HFF-Myc (cell line): Measurements from ENCODE around the gene LDB2.

Experiments
- DNase-seq: peaks from one replicate; pipeline ENCODE4 v3.0.0-alpha.2; 2011; ENCODE audit warnings: low read depth; ENCODE audit errors: extremely low read depth
- H3K4me3 ChIP-seq: replicated peaks from 2 replicates; pipeline ENCODE4 v1.5.1; 2011; ENCODE audit warnings: low read depth, mild to moderate bottlenecking, control low read depth, low read length
- CTCF ChIP-seq: IDR thresholded peaks from 2 replicates; pipeline ENCODE4 v1.5.1; 2012; ENCODE audit warnings: mild to moderate bottlenecking, low read depth, low read length, control low read depth; ENCODE audit errors: missing control alignments

LDB2 gene

GRCh38 chr4:16727218-16727617 lies 171.2 kb downstream of the LDB2 start:
- H3K4me3 ChIP-seq: no peak overlapping the region
- no peak for DNase-seq
- no peak for TF ChIP-seq CTCF

GRCh38 chr4:16726368-16727050 lies 171.9 kb downstream of the LDB2 start:
- H3K4me3 ChIP-seq: no peak overlapping the region
- no peak for TF ChIP-seq CTCF
- no peak for DNase-seq

- no peak overlapping the region for H3K4me3 ChIP-seq
- no peak for DNase-seq
- no peak for TF ChIP-seq CTCF
Observed at GRCh38 chr4:16725252-16725651, 173.2 kb downstream of the LDB2 start.

- no peak overlapping the region for H3K4me3 ChIP-seq
- DNase-seq: no peak
- TF ChIP-seq CTCF: no peak
Observed at GRCh38 chr4:16722416-16722815, 176.0 kb downstream of the LDB2 start.

GRCh38 chr4:16721613-16722291 lies 176.7 kb downstream of the LDB2 start:
- no peak overlapping the region for H3K4me3 ChIP-seq
- no peak for TF ChIP-seq CTCF
- DNase-seq: peak; percentile 15

- H3K4me3 ChIP-seq: no peak overlapping the region
- TF ChIP-seq CTCF: no peak
- DNase-seq: no peak
Observed at GRCh38 chr4:16720761-16721160, 177.7 kb downstream of the LDB2 start.
